T-helper 1 cell treated with Interleukin-12 subunit alpha and Interleukin-12 subunit beta and Interleukin-4 antibody, amounts not matched to agents 30 μg/mL and 1 μg/mL, for 36 hours (primary cell): Measurements from ENCODE around the gene ATP6V1D.
"Not testable (repeated sequence)": the region's sequence is repeated elsewhere in the genome, so short reads cannot be mapped to it uniquely, and the experiment has no call there.

ENCODE experiments used
- H3K27ac Mint-ChIP-seq: one replicate; pipeline ENCODE4 v1.8.0; 2021; ENCODE audit warnings: mild to moderate bottlenecking, mixed read lengths
- H3K27me3 Mint-ChIP-seq: one replicate; pipeline ENCODE4 v1.8.0; 2021; ENCODE audit warnings: low read depth, mixed read lengths
- H3K36me3 Mint-ChIP-seq: one replicate; pipeline ENCODE4 v1.8.0; 2021; ENCODE audit warnings: low read depth, mixed read lengths
- H3K4me1 Mint-ChIP-seq: one replicate; pipeline ENCODE4 v1.8.0; 2021; ENCODE audit warnings: low read depth, mixed read lengths
- H3K4me3 Mint-ChIP-seq: one replicate; pipeline ENCODE4 v1.8.0; 2021; ENCODE audit warnings: mild to moderate bottlenecking, moderate library complexity, mixed read lengths
- H3K9me3 Mint-ChIP-seq: one replicate; pipeline ENCODE4 v1.8.0; 2021; ENCODE audit warnings: mixed read lengths

The ATP6V1D gene

GRCh38 chr14:67359775-67360469 lies at the start of gene ATP6V1D, which contains the start of gene EIF2S1:
ATP6V1D (minus strand) TSS chr14:67359804; CDS start chr14:67359698, 106 bp downstream.
EIF2S1 (plus strand) TSS chr14:67360328; CDS start chr14:67364768, 4,440 bp downstream.
- Mint-ChIP-seq H3K4me1 (peaks cover 57% of the 10 kb centered on the region), H3K27me3 (no peaks in the 10 kb centered on the region), H3K9me3 (no peaks in the 10 kb centered on the region), H3K27ac (peak within 1 kb of the TSS; percentile 96), H3K36me3 (peaks cover 11% of the 10 kb centered on the region), H3K4me3 (peak within 1 kb of the TSS; percentile 97)

GRCh38 chr14:67408122-67408801 lies 48.7 kb upstream of the ATP6V1D start:
- not testable (repeated sequence) for H3K36me3 Mint-ChIP-seq, H3K4me1 Mint-ChIP-seq, H3K9me3 Mint-ChIP-seq, H3K27ac Mint-ChIP-seq, H3K4me3 Mint-ChIP-seq
- peaks cover 11% of the 10 kb centered on the region for H3K27me3 Mint-ChIP-seq

- no peaks in the 10 kb centered on the region for H3K9me3 Mint-ChIP-seq
- no peaks in the 10 kb centered on the region for H3K27me3 Mint-ChIP-seq
- no peaks in the 10 kb centered on the region for H3K36me3 Mint-ChIP-seq
- H3K27ac Mint-ChIP-seq = no peak overlapping the region
- H3K4me3 Mint-ChIP-seq = no peak overlapping the region
- H3K4me1 Mint-ChIP-seq = no peaks in the 10 kb centered on the region
Measured at GRCh38 chr14:67405771-67406170, 46.2 kb upstream of the ATP6V1D start.

GRCh38 chr14:67400434-67400833 lies 40.8 kb upstream of the ATP6V1D start:
- Mint-ChIP-seq H3K27me3 (peaks cover 5% of the 10 kb centered on the region), H3K4me1 (no peaks in the 10 kb centered on the region), H3K4me3 (no peak overlapping the region), H3K9me3 (no peaks in the 10 kb centered on the region), H3K27ac (no peak overlapping the region), H3K36me3 (no peaks in the 10 kb centered on the region)

GRCh38 chr14:67397536-67397935 lies 37.9 kb upstream of the ATP6V1D start:
- Mint-ChIP-seq H3K4me1 (no peaks in the 10 kb centered on the region), H3K9me3 (no peaks in the 10 kb centered on the region), H3K27me3 (peaks cover 5% of the 10 kb centered on the region)

GRCh38 chr14:67396381-67396970 lies 36.9 kb upstream of the ATP6V1D start:
- Mint-ChIP-seq H3K27ac (no peak overlapping the region), H3K4me1 (no peaks in the 10 kb centered on the region), H3K36me3 (no peaks in the 10 kb centered on the region), H3K4me3 (no peak overlapping the region), H3K9me3 (no peaks in the 10 kb centered on the region), H3K27me3 (peaks cover 5% of the 10 kb centered on the region)

More at GRCh38 chr14:67397536-67397935, 37.9 kb upstream of the ATP6V1D start:
- no peak overlapping the region for H3K27ac Mint-ChIP-seq
- no peaks in the 10 kb centered on the region for H3K36me3 Mint-ChIP-seq
- no peak overlapping the region for H3K4me3 Mint-ChIP-seq

GRCh38 chr14:67395876-67396189 lies 36.2 kb upstream of the ATP6V1D start:
- Mint-ChIP-seq H3K36me3 (no peaks in the 10 kb centered on the region), H3K27ac (no peak overlapping the region), H3K27me3 (peaks cover 5% of the 10 kb centered on the region), H3K4me3 (no peak overlapping the region), H3K4me1 (peaks cover 1% of the 10 kb centered on the region), H3K9me3 (no peaks in the 10 kb centered on the region)

- peaks cover 3% of the 10 kb centered on the region for H3K4me1 Mint-ChIP-seq
- H3K4me3 Mint-ChIP-seq = no peak overlapping the region
- no peaks in the 10 kb centered on the region for H3K9me3 Mint-ChIP-seq
Measured at GRCh38 chr14:67395086-67395875, 35.7 kb upstream of the ATP6V1D start.

GRCh38 chr14:67393689-67394088 lies 34.1 kb upstream of the ATP6V1D start:
- H3K36me3 Mint-ChIP-seq = no peaks in the 10 kb centered on the region
- H3K27ac Mint-ChIP-seq = no peak overlapping the region
- H3K4me1 Mint-ChIP-seq = peaks cover 3% of the 10 kb centered on the region
- no peaks in the 10 kb centered on the region for H3K9me3 Mint-ChIP-seq
- no peak overlapping the region for H3K4me3 Mint-ChIP-seq
- peaks cover 5% of the 10 kb centered on the region for H3K27me3 Mint-ChIP-seq

More at GRCh38 chr14:67395086-67395875, 35.7 kb upstream of the ATP6V1D start:
- peaks cover 5% of the 10 kb centered on the region for H3K27me3 Mint-ChIP-seq
- H3K36me3 Mint-ChIP-seq = no peaks in the 10 kb centered on the region
- H3K27ac Mint-ChIP-seq = no peak overlapping the region

GRCh38 chr14:67392800-67393199 lies 33.2 kb upstream of the ATP6V1D start:
- Mint-ChIP-seq H3K9me3 (no peaks in the 10 kb centered on the region), H3K36me3 (no peaks in the 10 kb centered on the region), H3K4me3 (no peak overlapping the region), H3K4me1 (peaks cover 3% of the 10 kb centered on the region), H3K27me3 (no peaks in the 10 kb centered on the region), H3K27ac (no peak overlapping the region)

- no peaks in the 10 kb centered on the region for H3K9me3 Mint-ChIP-seq
- H3K4me3 Mint-ChIP-seq = no peak overlapping the region
- peaks cover 3% of the 10 kb centered on the region for H3K4me1 Mint-ChIP-seq
- no peaks in the 10 kb centered on the region for H3K36me3 Mint-ChIP-seq
- H3K27me3 Mint-ChIP-seq = no peaks in the 10 kb centered on the region
- no peak overlapping the region for H3K27ac Mint-ChIP-seq
Measured at GRCh38 chr14:67392123-67392522, 32.5 kb upstream of the ATP6V1D start.

GRCh38 chr14:67391268-67391667 lies 31.7 kb upstream of the ATP6V1D start:
- Mint-ChIP-seq H3K9me3 (no peaks in the 10 kb centered on the region), H3K4me1 (peaks cover 3% of the 10 kb centered on the region), H3K36me3 (peaks cover 4% of the 10 kb centered on the region), H3K27ac (no peak overlapping the region), H3K4me3 (no peak overlapping the region), H3K27me3 (no peaks in the 10 kb centered on the region)

GRCh38 chr14:67389811-67390534 lies 30.4 kb upstream of the ATP6V1D start:
- peaks cover 9% of the 10 kb centered on the region for H3K36me3 Mint-ChIP-seq
- H3K9me3 Mint-ChIP-seq = no peaks in the 10 kb centered on the region
- H3K27ac Mint-ChIP-seq = no peak overlapping the region

GRCh38 chr14:67389275-67389674 lies 29.7 kb upstream of the ATP6V1D start:
- no peak overlapping the region for H3K27ac Mint-ChIP-seq
- H3K27me3 Mint-ChIP-seq = no peaks in the 10 kb centered on the region
- H3K9me3 Mint-ChIP-seq = no peaks in the 10 kb centered on the region
- peaks cover 14% of the 10 kb centered on the region for H3K36me3 Mint-ChIP-seq
- no peak overlapping the region for H3K4me3 Mint-ChIP-seq
- peaks cover 3% of the 10 kb centered on the region for H3K4me1 Mint-ChIP-seq

More at GRCh38 chr14:67389811-67390534, 30.4 kb upstream of the ATP6V1D start:
- Mint-ChIP-seq H3K4me1 (peaks cover 3% of the 10 kb centered on the region), H3K27me3 (no peaks in the 10 kb centered on the region), H3K4me3 (no peak overlapping the region)
